HEK293 (cell line): ENCODE data around the gene CFAP45.

Source experiments
- CTCF ChIA-PET: fragments of 350-600 bp; formaldehyde crosslinking; extraction: SDS; loops from one replicate; lab custom pipeline; 2021; ENCODE audit warnings: antibody characterized with exemption; lab: Yijun Ruan, JAX
- POLR2A ChIA-PET: fragments of 300-600 bp; formaldehyde crosslinking; extraction: SDS; loops from one replicate; lab custom pipeline; 2020; ENCODE audit warnings: antibody characterized with exemption, inconsistent platforms; lab: Yijun Ruan, JAX
- H3K27ac ChIP-seq: fragments of 200-500 bp; sonication (Bioruptor generic); 2 replicates; pipeline ENCODE4 v1.5.1; 2014; ENCODE audit warnings: low read depth, low read length, control low read depth, inconsistent platforms; ENCODE audit errors: extremely low read depth
- H3K36me3 ChIP-seq, 2 experiments: fragments of 200-500 bp in 1 of 2; sonication (Bioruptor generic) in 1 of 2; 1 replicate in 1 of 2; 2 replicates in 1 of 2; pipeline ENCODE4 v1.5.1; 2014 to 2017; ENCODE audit warnings: inconsistent platforms in 2 of 2, low read length in 2 of 2; ENCODE audit not compliant: control insufficient read depth in 2 of 2, insufficient read depth in 1 of 2
- H3K4me1 ChIP-seq: fragments of 200-500 bp; sonication (Bioruptor generic); 2 replicates; pipeline ENCODE4 v1.5.1; 2014; ENCODE audit warnings: mild to moderate bottlenecking, low read length, inconsistent platforms; ENCODE audit not compliant: control insufficient read depth, insufficient read depth
- H3K4me3 ChIP-seq: 2 replicates; pipeline ENCODE4 v1.5.1; 2011; ENCODE audit warnings: low read depth, mild to moderate bottlenecking, control low read depth, low read length, moderate library complexity
- H3K9me3 ChIP-seq: fragments of 200-500 bp; sonication (Bioruptor generic); 2 replicates; pipeline ENCODE4 v1.5.1; 2014; ENCODE audit warnings: low read depth, low read length, inconsistent platforms; ENCODE audit not compliant: control insufficient read depth, insufficient read depth
- KLF17 ChIP-seq: fragments of 450-650 bp; formaldehyde crosslinking; IDR thresholded peaks from 2 replicates; pipeline ENCODE4 v1.5.1; 2016; ENCODE audit warnings: missing biosample characterization, missing genetic modification characterization
- PRDM6 ChIP-seq: fragments of 450-650 bp; formaldehyde crosslinking; IDR thresholded peaks from 2 replicates; pipeline ENCODE4 v1.5.1; 2017; ENCODE audit warnings: missing biosample characterization, missing genetic modification characterization
- REPIN1 ChIP-seq: fragments of 450-650 bp; formaldehyde crosslinking; IDR thresholded peaks from 2 replicates; pipeline ENCODE4 v1.5.1; 2017; ENCODE audit warnings: missing biosample characterization, missing genetic modification characterization, low read depth
- SP2 ChIP-seq: fragments of 450-650 bp; formaldehyde crosslinking; IDR thresholded peaks from 2 replicates; pipeline ENCODE4 v1.5.1; 2016; ENCODE audit warnings: missing biosample characterization, missing genetic modification characterization
- SP7 ChIP-seq: fragments of 450-650 bp; formaldehyde crosslinking; IDR thresholded peaks from 2 replicates; pipeline ENCODE4 v1.5.1; 2016; ENCODE audit warnings: missing biosample characterization, missing genetic modification characterization
- YY1 ChIP-seq: fragments of 450-650 bp; formaldehyde crosslinking; IDR thresholded peaks from 2 replicates; pipeline ENCODE4 v1.5.1; 2018; ENCODE audit warnings: missing biosample characterization, missing genetic modification characterization
- ZBTB48 ChIP-seq: fragments of 450-650 bp; formaldehyde crosslinking; IDR thresholded peaks from 2 replicates; pipeline ENCODE4 v1.5.1; 2016; ENCODE audit warnings: missing biosample characterization, missing genetic modification characterization
- ZNF19 ChIP-seq: fragments of 450-650 bp; formaldehyde crosslinking; IDR thresholded peaks from 2 replicates; pipeline ENCODE4; 2016; ENCODE audit warnings: missing biosample characterization, missing genetic modification characterization, low read depth
- ZNF2 ChIP-seq: fragments of 450-650 bp; formaldehyde crosslinking; IDR thresholded peaks from 2 replicates; pipeline ENCODE4 v1.5.1; 2016; ENCODE audit warnings: missing biosample characterization, missing genetic modification characterization
- ZNF23 ChIP-seq: fragments of 450-650 bp; formaldehyde crosslinking; IDR thresholded peaks from 2 replicates; pipeline ENCODE4 v1.5.1; 2016; ENCODE audit warnings: missing biosample characterization, missing genetic modification characterization, borderline replicate concordance
- ZNF416 ChIP-seq: fragments of 450-650 bp; formaldehyde crosslinking; IDR thresholded peaks from 2 replicates; pipeline ENCODE4 v1.5.1; 2016; ENCODE audit warnings: missing biosample characterization, missing genetic modification characterization
- ZNF585B ChIP-seq: fragments of 450-650 bp; formaldehyde crosslinking; IDR thresholded peaks from 2 replicates; pipeline ENCODE4 v1.5.1; 2016; ENCODE audit warnings: missing biosample characterization, missing genetic modification characterization
- ZNF600 ChIP-seq: fragments of 450-650 bp; formaldehyde crosslinking; IDR thresholded peaks from 2 replicates; pipeline ENCODE4 v1.5.1; 2016; ENCODE audit warnings: missing biosample characterization, missing genetic modification characterization
- ZNF623 ChIP-seq: fragments of 450-650 bp; formaldehyde crosslinking; IDR thresholded peaks from 2 replicates; pipeline ENCODE4 v1.5.1; 2016; ENCODE audit warnings: missing biosample characterization, missing genetic modification characterization
- ZSCAN30 ChIP-seq: fragments of 450-650 bp; IDR thresholded peaks from 2 replicates; pipeline ENCODE4 v1.5.1; 2018; ENCODE audit warnings: missing biosample characterization, mild to moderate bottlenecking, missing genetic modification characterization, moderate library complexity
- TF ChIP-seq, protein P1 (sequence below): fragments of 450-650 bp; formaldehyde crosslinking; IDR thresholded peaks from 2 replicates; pipeline ENCODE4 v1.5.1; 2016; ENCODE audit warnings: missing biosample characterization, missing genetic modification characterization

CFAP45 gene

DNA sequence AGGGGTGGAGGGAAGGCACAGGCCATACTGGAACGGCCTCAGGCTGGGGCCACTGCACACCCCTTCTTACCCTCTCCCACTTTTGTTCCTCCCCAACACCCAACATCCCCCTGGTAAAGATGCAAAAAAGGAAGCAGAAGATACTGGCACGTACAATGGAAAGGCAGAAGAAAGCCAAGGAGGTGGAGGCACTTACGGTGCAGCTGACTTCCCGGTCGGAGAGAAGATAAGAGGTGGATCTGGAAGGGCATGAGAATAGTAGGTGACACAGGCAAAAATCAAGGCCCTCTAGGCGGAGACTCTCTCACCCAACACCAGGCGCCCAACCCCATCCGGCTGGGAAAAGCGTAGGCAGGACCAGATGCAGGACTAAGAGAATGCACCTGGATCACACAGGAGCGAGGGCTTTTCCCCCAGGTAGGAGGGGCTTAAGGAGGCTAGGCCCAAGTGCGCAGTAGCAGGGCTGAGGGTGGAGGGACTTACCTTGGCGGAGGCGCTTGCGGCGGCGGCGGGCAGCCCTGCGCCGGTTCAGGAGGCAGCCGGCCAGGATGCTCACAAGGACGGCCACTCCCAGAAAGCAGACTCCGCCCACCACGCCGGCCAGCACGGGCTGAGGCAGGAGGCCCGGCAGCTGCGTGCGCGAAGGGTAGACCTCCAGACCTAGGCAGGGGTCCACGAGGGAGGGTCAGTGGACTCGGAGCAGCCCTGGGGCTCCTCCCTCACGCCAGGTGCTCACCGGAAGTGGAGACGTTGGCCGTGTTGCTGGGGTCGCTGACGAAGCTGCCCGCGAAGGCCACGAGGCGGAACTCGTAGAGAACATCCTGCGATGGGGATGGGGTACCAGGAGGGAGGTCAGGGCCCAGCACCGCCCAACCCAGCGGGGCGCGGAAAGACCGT lies 29.4 kb upstream of the CFAP45 start:
- Histone ChIP-seq H3K4me3 (no peak overlapping the region), H3K27ac (no peak overlapping the region), H3K9me3 (no peaks in the 10 kb centered on the region), H3K4me1 (no peaks in the 10 kb centered on the region), H3K36me3 (no peaks in the 10 kb centered on the region)
- ChIA-PET CTCF (interaction anchor here (2.0 to 19.3 kb wide), 2 partner anchors 76 to 148 kb away, joined by 5 to 353 read pairs; no protein-coding TSS in a partner anchor), POLR2A (interaction anchor here (1.2 kb wide), 1 partner anchor 13 kb away, joined by 3 read pairs; no protein-coding TSS in a partner anchor)
- no peak for TF ChIP-seq SP2 (tag by site-specific recombination)
- no peak for TF ChIP-seq PRDM6 (tag by site-specific recombination)
- no peak for TF ChIP-seq ZNF600 (tag by site-specific recombination)
- no peak for TF ChIP-seq KLF17
- no peak for TF ChIP-seq ZNF585B (tag by site-specific recombination)
- TF ChIP-seq, protein P1, sequence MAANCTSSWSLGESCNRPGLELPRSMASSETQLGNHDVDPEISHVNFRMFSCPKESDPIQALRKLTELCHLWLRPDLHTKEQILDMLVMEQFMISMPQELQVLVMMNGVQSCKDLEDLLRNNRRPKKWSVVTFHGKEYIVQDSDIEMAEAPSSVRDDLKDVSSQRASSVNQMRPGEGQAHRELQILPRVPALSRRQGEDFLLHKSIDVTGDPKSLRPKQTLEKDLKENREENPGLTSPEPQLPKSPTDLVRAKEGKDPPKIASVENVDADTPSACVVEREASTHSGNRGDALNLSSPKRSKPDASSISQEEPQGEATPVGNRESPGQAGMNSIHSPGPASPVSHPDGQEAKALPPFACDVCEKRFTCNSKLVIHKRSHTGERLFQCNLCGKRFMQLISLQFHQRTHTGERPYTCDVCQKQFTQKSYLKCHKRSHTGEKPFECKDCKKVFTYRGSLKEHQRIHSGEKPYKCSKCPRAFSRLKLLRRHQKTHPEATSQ (tag by site-specific recombination), result no peak
- TF ChIP-seq, all 188 proteins: peak for 0

- H3K4me1 ChIP-seq, result no peaks in the 10 kb centered on the region
- no peak for TF ChIP-seq REPIN1 (tag by site-specific recombination)
- no peak for TF ChIP-seq ZNF623 (tag by site-specific recombination)
- TF ChIP-seq ZSCAN30 (tag by site-specific recombination), result no peak
- no peak for TF ChIP-seq ZNF23 (tag by site-specific recombination)
- TF ChIP-seq ZNF2 (tag by site-specific recombination), result no peak
- no peak for TF ChIP-seq ZBTB48 (tag by site-specific recombination)
- TF ChIP-seq SP7 (tag by site-specific recombination), result no peak
- no peak for TF ChIP-seq ZNF416 (tag by site-specific recombination)
- no peak for TF ChIP-seq ZNF19 (tag by site-specific recombination)
- TF ChIP-seq YY1, result no peak
- CTCF ChIA-PET, result interaction anchor here (1.1 to 19.3 kb wide), 3 partner anchors 9 to 147 kb away, joined by 3 to 353 read pairs (median 5); no protein-coding TSS in a partner anchor
- no peak overlapping the region for H3K27ac ChIP-seq
- H3K36me3 ChIP-seq, result no peaks in the 10 kb centered on the region
- POLR2A ChIA-PET, result interaction anchor here (1.2 kb wide), 1 partner anchor 12 kb away, joined by 3 read pairs; no protein-coding TSS in a partner anchor
- no peak overlapping the region for H3K4me3 ChIP-seq
- H3K9me3 ChIP-seq, result no peaks in the 10 kb centered on the region
These were observed 28.6 kb upstream of the CFAP45 start for GRCh38 chr1:159928491-159929050.
